GM23338 (cell line): Measurements from ENCODE around the gene PPP2R5E. TPM values are rescaled to one million over a fixed set of nuclear protein-coding genes. Genes with fewer than 3 reads are reported as not detected.
A peak's percentile ranks its signal among the peaks of the same experiment; 100 is the strongest.
"Not testable (repeated sequence)": the region's sequence is repeated elsewhere in the genome, so short reads cannot be mapped to it uniquely, and the experiment has no call there.

Experiments
- ATAC-seq: fragments of 200-7000 bp; cut with Tn5 transposase; 3 replicates; pipeline ENCODE4 v1.9.1; 2020
- DNase-seq: peaks from one replicate; pipeline ENCODE4 v3.0.0-alpha.2; 2015; ENCODE audit warnings: low spot score
- H2AFZ ChIP-seq: fragments of 200-600 bp; sonication (generic); 2 replicates; pipeline ENCODE4 v1.8.0; 2016; ENCODE audit warnings: antibody characterized with exemption, mild to moderate bottlenecking, moderate library complexity
- H3F3A ChIP-seq: fragments of 200-600 bp; sonication (generic); replicated peaks from 2 replicates; pipeline ENCODE4 v1.8.0; 2017; ENCODE audit warnings: antibody characterized with exemption, mixed run types, low read depth
- H3K27ac ChIP-seq: fragments of 200-600 bp; sonication (generic); 2 replicates; pipeline ENCODE4 v1.6.1; 2016; ENCODE audit warnings: low read depth
- H3K27me3 ChIP-seq: fragments of 200-600 bp; sonication (generic); 2 replicates; pipeline ENCODE4 v1.8.0; 2016; ENCODE audit warnings: mild to moderate bottlenecking, mixed run types, moderate library complexity; ENCODE audit not compliant: insufficient read depth
- H3K36me3 ChIP-seq: fragments of 200-600 bp; sonication (generic); 2 replicates; pipeline ENCODE4 v1.8.0; 2016; ENCODE audit warnings: mild to moderate bottlenecking; ENCODE audit not compliant: insufficient read depth
- H3K4me1 ChIP-seq: fragments of 200-600 bp; sonication (generic); 2 replicates; pipeline ENCODE4 v1.8.0; 2016; ENCODE audit warnings: mild to moderate bottlenecking, moderate library complexity; ENCODE audit not compliant: insufficient read depth
- H3K4me2 ChIP-seq: fragments of 200-600 bp; sonication (generic); 2 replicates; pipeline ENCODE4 v1.7.1; 2017; ENCODE audit warnings: mixed run types
- H3K4me3 ChIP-seq: fragments of 200-600 bp; sonication (generic); 2 replicates; pipeline ENCODE4 v1.6.1; 2016; ENCODE audit warnings: mixed run types
- H3K79me2 ChIP-seq: fragments of 200-600 bp; sonication (generic); replicated peaks from 2 replicates; pipeline ENCODE4 v1.8.0; 2017; ENCODE audit warnings: mild to moderate bottlenecking; ENCODE audit not compliant: insufficient read depth
- H3K9me2 ChIP-seq: fragments of 200-600 bp; sonication (generic); 2 replicates; pipeline ENCODE4 v1.8.0; 2017; ENCODE audit not compliant: insufficient read depth
- H4K20me1 ChIP-seq: fragments of 200-600 bp; sonication (generic); replicated peaks from 2 replicates; pipeline ENCODE4 v1.8.0; 2017; ENCODE audit warnings: mild to moderate bottlenecking; ENCODE audit not compliant: insufficient read depth
- H3K27ac Mint-ChIP-seq: 2 replicates; pipeline ENCODE4 v1.8.0; 2020; ENCODE audit warnings: inconsistent platforms, mild to moderate bottlenecking, moderate library complexity, mixed read lengths
- H3K27me3 Mint-ChIP-seq: 3 replicates; pipeline ENCODE4 v1.8.0; 2022; ENCODE audit warnings: low read depth, mild to moderate bottlenecking, moderate library complexity, mixed read lengths, inconsistent platforms; ENCODE audit not compliant: insufficient read depth, poor library complexity
- H3K36me3 Mint-ChIP-seq: 3 replicates; pipeline ENCODE4 v1.8.0; 2021; ENCODE audit warnings: low read depth, mild to moderate bottlenecking, inconsistent platforms, moderate library complexity, mixed read lengths
- H3K4me1 Mint-ChIP-seq: 3 replicates; pipeline ENCODE4 v1.8.0; 2020; ENCODE audit warnings: mild to moderate bottlenecking, inconsistent platforms, mixed read lengths
- H3K4me3 Mint-ChIP-seq: 3 replicates; pipeline ENCODE4 v1.8.0; 2021; ENCODE audit warnings: moderate library complexity, mild to moderate bottlenecking, inconsistent platforms, mixed read lengths
- H3K9me3 Mint-ChIP-seq: 3 replicates; pipeline ENCODE4 v1.8.0; 2020; ENCODE audit warnings: moderate library complexity, mild to moderate bottlenecking, inconsistent platforms, mixed read lengths
- CREB1 ChIP-seq: fragments of 250-450 bp; sonication (Bioruptor Pico); IDR thresholded peaks from 2 replicates; pipeline ENCODE4 v1.5.0; 2020; ENCODE audit warnings: low read depth, mild to moderate bottlenecking, moderate library complexity
- CTCF ChIP-seq, 2 experiments: fragments of 200-600 bp in 1 of 2; sonication (generic) in 1 of 2; conservative IDR thresholded peaks; 2 replicates each; pipeline versions ENCODE4 v1.5.1 to v1.6.1; 2016 to 2017; ENCODE audit warnings: antibody characterized with exemption in 2 of 2, low read depth in 2 of 2, mild to moderate bottlenecking in 2 of 2, moderate library complexity in 1 of 2
- EZH2 ChIP-seq: fragments of 200-600 bp; sonication (generic); IDR thresholded peaks from one replicate; pipeline ENCODE4 v1.8.0; 2017; ENCODE audit warnings: antibody characterized with exemption, mild to moderate bottlenecking, low read depth; ENCODE audit not compliant: unreplicated experiment
- POLR2AphosphoS5 ChIP-seq: IDR thresholded peaks from 2 replicates; pipeline ENCODE4 v1.6.1; 2016; ENCODE audit warnings: antibody characterized with exemption, low read depth
- STAT1 ChIP-seq: IDR thresholded peaks from one replicate; pipeline ENCODE4 v1.6.1; 2016; ENCODE audit warnings: antibody characterized with exemption; ENCODE audit not compliant: unreplicated experiment
- ZNF114 ChIP-seq: fragments of 250-450 bp; sonication (Bioruptor Pico); IDR thresholded peaks from 2 replicates; pipeline ENCODE4 v1.5.0; 2020; ENCODE audit warnings: mild to moderate bottlenecking, moderate library complexity
- ZNF331 ChIP-seq: fragments of 250-450 bp; sonication (Bioruptor Pico); IDR thresholded peaks from 2 replicates; pipeline ENCODE4 v1.5.0; 2020; ENCODE audit warnings: low read depth, mild to moderate bottlenecking, moderate library complexity
- long read RNA-seq: library from polyadenylated mRNA; unstranded; transcript quantifications from one replicate; pipeline ENCODE4 v2.0.0, GENCODE V29; 2020; ENCODE audit not compliant: unreplicated experiment
- polyA plus RNA-seq: library from polyadenylated mRNA; unstranded; fragments of >200 nt; fragmentation: Nextera tagmentation; extraction: Ambion mirVana; gene quantifications from 2 replicates; pipeline ENCODE4 v1.2.1, GENCODE V29; 2016
- total RNA-seq: library from RNA; depleted of rRNA; stranded (reverse); fragments of >200 nt; shearing (Covaris generic); gene quantifications from 2 replicates; pipeline ENCODE4 v1.2.3, GENCODE V29; 2014; rRNA removed
- TF ChIP-seq, protein P1 (sequence below): fragments of 250-450 bp; sonication (Bioruptor Pico); IDR thresholded peaks from 2 replicates; pipeline ENCODE4 v1.5.0; 2020; ENCODE audit warnings: mild to moderate bottlenecking, moderate library complexity
- TF ChIP-seq, protein P2 (sequence below): IDR thresholded peaks from 2 replicates; pipeline ENCODE4 v1.6.1; 2016; ENCODE audit warnings: antibody characterized with exemption

Gene PPP2R5E
- total RNA-seq = 45.5 and 52.2 TPM in 2 replicates
- 37.8 and 40.9 TPM in 2 replicates for polyA plus RNA-seq
- long read RNA-seq, full-length matches to known transcripts = 8 of 22 reads
- long read RNA-seq, partial matches to known transcripts = 8 of 22 reads
- long read RNA-seq, other reads (novel, unspliced or antisense) = 6 of 22 reads

GRCh38 chr14:63543000-63543825 is at the start of gene PPP2R5E:
PPP2R5E (minus strand) TSS chr14:63543377; CDS start chr14:63539685, 3,692 bp downstream.
- peak within 1 kb of the TSS; percentile 82 for H3K27ac ChIP-seq
- peak within 1 kb of the TSS; percentile 57 for H2AFZ ChIP-seq
- H3K4me1 ChIP-seq = peaks cover 10% of the 10 kb centered on the region; the same call in 1 of the 2 replicates
- Mint-ChIP-seq H3K27ac (peak within 1 kb of the TSS; percentile 94), H3K4me3 (peak within 1 kb of the TSS; percentile 90), H3K9me3 (no peaks in the 10 kb centered on the region), H3K36me3 (peaks cover 14% of the 10 kb centered on the region), H3K27me3 (peaks cover 6% of the 10 kb centered on the region), H3K4me1 (peaks cover 19% of the 10 kb centered on the region; the same call in 2 of the 3 replicates)
- H3K9me2 ChIP-seq = no peaks in the 10 kb centered on the region
- H3K4me2 ChIP-seq = peak within 1 kb of the TSS; percentile 89
- H3K36me3 ChIP-seq = peaks cover 12% of the 10 kb centered on the region; the same call in 1 of the 2 replicates
- H3F3A ChIP-seq = no peaks in the 10 kb centered on the region
- peaks cover 42% of the 10 kb centered on the region for H3K79me2 ChIP-seq
- H4K20me1 ChIP-seq = peaks cover 21% of the 10 kb centered on the region; the same call in 1 of the 2 replicates
- TF ChIP-seq CTCF (conservative IDR thresholded peaks at IDR 0.05; ENCODE audit: low read depth in 2 of 2) (no peak), CREB1 (CRISPR knock-in tag) (peak; percentile 71; the same call in 1 of the 2 replicates), ZNF331 (CRISPR knock-in tag) (no peak), STAT1 (no peak), POLR2AphosphoS5 (peak; percentile 91), EZH2 (no peak), ZNF114 (CRISPR knock-in tag) (no peak)
- TF ChIP-seq, protein P1, sequence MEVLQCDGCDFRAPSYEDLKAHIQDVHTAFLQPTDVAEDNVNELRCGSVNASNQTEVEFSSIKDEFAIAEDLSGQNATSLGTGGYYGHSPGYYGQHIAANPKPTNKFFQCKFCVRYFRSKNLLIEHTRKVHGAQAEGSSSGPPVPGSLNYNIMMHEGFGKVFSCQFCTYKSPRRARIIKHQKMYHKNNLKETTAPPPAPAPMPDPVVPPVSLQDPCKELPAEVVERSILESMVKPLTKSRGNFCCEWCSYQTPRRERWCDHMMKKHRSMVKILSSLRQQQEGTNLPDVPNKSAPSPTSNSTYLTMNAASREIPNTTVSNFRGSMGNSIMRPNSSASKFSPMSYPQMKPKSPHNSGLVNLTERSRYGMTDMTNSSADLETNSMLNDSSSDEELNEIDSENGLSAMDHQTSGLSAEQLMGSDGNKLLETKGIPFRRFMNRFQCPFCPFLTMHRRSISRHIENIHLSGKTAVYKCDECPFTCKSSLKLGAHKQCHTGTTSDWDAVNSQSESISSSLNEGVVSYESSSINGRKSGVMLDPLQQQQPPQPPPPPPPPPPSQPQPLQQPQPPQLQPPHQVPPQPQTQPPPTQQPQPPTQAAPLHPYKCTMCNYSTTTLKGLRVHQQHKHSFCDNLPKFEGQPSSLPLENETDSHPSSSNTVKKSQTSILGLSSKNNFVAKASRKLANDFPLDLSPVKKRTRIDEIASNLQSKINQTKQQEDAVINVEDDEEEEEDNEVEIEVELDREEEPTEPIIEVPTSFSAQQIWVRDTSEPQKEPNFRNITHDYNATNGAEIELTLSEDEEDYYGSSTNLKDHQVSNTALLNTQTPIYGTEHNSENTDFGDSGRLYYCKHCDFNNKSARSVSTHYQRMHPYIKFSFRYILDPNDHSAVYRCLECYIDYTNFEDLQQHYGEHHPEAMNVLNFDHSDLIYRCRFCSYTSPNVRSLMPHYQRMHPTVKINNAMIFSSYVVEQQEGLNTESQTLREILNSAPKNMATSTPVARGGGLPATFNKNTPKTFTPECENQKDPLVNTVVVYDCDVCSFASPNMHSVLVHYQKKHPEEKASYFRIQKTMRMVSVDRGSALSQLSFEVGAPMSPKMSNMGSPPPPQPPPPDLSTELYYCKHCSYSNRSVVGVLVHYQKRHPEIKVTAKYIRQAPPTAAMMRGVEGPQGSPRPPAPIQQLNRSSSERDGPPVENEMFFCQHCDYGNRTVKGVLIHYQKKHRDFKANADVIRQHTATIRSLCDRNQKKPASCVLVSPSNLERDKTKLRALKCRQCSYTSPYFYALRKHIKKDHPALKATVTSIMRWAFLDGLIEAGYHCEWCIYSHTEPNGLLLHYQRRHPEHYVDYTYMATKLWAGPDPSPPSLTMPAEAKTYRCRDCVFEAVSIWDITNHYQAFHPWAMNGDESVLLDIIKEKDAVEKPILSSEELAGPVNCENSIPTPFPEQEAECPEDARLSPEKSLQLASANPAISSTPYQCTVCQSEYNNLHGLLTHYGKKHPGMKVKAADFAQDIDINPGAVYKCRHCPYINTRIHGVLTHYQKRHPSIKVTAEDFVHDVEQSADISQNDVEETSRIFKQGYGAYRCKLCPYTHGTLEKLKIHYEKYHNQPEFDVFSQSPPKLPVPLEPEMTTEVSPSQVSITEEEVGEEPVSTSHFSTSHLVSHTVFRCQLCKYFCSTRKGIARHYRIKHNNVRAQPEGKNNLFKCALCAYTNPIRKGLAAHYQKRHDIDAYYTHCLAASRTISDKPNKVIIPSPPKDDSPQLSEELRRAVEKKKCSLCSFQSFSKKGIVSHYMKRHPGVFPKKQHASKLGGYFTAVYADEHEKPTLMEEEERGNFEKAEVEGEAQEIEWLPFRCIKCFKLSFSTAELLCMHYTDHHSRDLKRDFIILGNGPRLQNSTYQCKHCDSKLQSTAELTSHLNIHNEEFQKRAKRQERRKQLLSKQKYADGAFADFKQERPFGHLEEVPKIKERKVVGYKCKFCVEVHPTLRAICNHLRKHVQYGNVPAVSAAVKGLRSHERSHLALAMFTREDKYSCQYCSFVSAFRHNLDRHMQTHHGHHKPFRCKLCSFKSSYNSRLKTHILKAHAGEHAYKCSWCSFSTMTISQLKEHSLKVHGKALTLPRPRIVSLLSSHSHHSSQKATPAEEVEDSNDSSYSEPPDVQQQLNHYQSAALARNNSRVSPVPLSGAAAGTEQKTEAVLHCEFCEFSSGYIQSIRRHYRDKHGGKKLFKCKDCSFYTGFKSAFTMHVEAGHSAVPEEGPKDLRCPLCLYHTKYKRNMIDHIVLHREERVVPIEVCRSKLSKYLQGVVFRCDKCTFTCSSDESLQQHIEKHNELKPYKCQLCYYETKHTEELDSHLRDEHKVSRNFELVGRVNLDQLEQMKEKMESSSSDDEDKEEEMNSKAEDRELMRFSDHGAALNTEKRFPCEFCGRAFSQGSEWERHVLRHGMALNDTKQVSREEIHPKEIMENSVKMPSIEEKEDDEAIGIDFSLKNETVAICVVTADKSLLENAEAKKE (CRISPR knock-in tag) = no peak
- TF ChIP-seq, protein P2, sequence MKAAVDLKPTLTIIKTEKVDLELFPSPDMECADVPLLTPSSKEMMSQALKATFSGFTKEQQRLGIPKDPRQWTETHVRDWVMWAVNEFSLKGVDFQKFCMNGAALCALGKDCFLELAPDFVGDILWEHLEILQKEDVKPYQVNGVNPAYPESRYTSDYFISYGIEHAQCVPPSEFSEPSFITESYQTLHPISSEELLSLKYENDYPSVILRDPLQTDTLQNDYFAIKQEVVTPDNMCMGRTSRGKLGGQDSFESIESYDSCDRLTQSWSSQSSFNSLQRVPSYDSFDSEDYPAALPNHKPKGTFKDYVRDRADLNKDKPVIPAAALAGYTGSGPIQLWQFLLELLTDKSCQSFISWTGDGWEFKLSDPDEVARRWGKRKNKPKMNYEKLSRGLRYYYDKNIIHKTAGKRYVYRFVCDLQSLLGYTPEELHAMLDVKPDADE = peak; percentile 59
- peak within 1 kb of the TSS; percentile 80 for H3K4me3 ChIP-seq
- no peaks in the 10 kb centered on the region for H3K27me3 ChIP-seq
- ATAC-seq (peak; percentile 91), DNase-seq (peak; percentile 99)

- H3K4me1 Mint-ChIP-seq, H3K79me2 ChIP-seq, H3K27ac ChIP-seq, DNase-seq, H3K36me3 ChIP-seq, H2AFZ ChIP-seq, H3K9me3 Mint-ChIP-seq, H3K4me3 ChIP-seq, H3K4me2 ChIP-seq, H3K27me3 ChIP-seq, ATAC-seq, H4K20me1 ChIP-seq, H3K4me1 ChIP-seq, H3F3A ChIP-seq, H3K9me2 ChIP-seq, H3K27ac Mint-ChIP-seq, H3K4me3 Mint-ChIP-seq, H3K36me3 Mint-ChIP-seq, H3K27me3 Mint-ChIP-seq: not testable (repeated sequence)
Observed at GRCh38 chr14:63583046-63583445, 39.9 kb upstream of the PPP2R5E start.
